Bone marrow (tissue), 2 donors: ENCODE measurements around the gene CCDC170.
"Not testable (repeated sequence)": the region's sequence is repeated elsewhere in the genome, so short reads cannot be mapped to it uniquely, and the experiment has no call there.

Experiments used
- DNase-seq, 2 donors: peaks; one replicate each; lab custom pipeline; 2025; lab: John Stamatoyannopoulos, UW

The CCDC170 gene

DNA sequence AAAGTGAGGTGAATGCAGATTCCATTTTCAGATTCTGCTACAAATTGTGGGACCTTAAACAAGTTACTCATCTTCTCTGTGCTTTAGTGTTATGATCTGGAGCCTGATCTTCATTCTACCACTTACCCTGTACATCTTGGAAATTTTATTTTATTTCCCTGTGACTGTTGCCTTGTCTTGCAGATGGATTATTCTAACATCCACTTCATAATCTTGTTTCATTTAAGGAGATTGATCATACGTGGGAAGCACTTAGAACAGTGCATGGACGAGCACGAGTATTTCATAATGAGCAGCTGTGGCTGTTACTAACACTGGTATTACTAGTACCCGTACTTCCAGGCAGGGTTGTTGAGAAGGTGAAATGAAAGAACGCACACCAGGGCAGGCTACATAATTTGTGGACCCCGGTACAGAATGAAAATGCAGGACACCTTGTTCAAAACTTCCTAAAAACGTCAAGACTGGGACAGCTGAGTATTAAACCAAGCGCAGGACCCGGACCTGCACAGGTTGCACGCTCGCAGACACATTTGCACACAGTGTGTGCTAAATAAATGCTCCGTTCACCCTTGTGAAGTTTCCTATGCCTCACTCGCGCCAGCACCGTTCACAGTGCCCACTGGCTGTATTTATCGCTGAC lies 535 bp upstream of the CCDC170 start:
- no peak for DNase-seq

- DNase-seq, result no peak
Measured at GRCh38 chr6:151494235-151494935, 568 bp downstream of the CCDC170 start.

GRCh38 chr6:151494936-151495320 lies 1.1 kb downstream of the CCDC170 start:
- DNase-seq, result no peak

DNA sequence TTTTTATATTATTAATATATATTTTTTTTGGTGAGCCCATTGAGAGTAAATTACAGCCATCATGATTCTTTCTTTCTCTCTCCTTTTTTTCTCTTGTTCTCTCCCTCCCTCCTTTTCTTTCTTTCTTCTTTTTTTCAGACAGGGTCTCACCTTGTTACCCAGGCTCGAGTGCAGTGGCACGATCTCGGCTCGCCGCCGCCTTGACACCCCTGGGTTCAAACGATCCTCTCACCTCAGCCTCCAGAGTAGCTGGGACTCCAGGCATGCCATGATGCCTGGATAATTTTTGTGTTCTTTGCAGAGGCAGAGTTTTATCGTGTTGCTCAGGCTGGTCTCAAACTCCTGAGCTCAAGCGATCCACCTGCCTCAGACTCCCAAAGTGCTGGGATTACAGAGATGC lies 1.6 kb downstream of the CCDC170 start:
- no peak for DNase-seq

GRCh38 chr6:151497905-151498304 lies 4.1 kb downstream of the CCDC170 start:
- no peak for DNase-seq

DNA sequence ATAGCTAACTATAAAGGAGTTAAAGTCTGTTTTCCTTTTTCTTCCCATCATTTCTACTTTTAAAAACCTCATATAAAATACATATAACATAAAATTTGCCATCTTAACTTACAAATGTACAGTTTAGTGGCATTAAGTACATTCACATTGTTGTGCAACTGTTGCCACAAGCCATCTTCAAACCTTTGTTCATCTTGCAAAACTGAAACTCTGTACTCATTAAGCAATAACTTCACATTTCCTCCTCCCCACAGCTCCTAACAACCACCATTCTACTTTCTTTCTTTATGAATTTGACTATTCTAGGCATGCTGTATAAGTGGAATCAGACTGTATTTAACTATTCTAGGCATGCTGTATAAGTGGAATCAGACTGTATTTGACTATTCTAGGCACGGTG lies 4.5 kb downstream of the CCDC170 start:
- DNase-seq, result peak in 1 of 2 donors; percentile 32

GRCh38 chr6:151499551-151499950 lies 5.7 kb downstream of the CCDC170 start:
- no peak for DNase-seq

DNA sequence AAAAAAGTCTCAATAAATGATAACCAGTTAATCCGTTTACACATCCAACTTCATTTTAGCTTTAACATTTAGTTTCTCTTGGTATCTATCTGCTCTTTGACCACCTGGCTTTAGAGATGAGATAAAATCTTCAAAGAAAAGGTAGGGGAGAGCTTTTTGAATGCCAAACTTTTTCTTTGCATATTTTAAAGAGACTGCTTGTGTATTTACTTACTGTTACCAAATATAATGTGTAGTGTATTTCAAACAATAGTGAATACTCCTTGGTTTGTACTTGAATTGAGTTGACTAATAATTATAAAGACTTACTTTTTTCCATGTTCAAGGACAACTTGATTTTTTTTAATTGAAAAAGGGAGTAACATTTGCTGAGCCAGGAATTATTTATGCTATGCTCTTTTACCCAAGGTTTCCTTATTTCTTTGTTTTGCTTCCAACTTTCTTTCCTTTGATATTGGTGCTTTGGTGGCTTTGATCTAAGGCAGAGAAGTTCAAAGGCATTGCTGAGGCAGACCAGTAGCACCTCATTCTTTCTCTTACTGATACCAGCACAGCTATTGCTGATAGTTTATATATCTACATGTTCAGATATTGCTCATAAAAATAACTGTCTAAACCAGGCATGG lies 7.8 kb downstream of the CCDC170 start:
- no peak for DNase-seq

GRCh38 chr6:151502499-151502898 lies 8.7 kb downstream of the CCDC170 start:
- DNase-seq, result peak in 1 of 2 donors; percentile 25

- no peak for DNase-seq
Measured at GRCh38 chr6:151506761-151507160, 12.9 kb downstream of the CCDC170 start.

DNA sequence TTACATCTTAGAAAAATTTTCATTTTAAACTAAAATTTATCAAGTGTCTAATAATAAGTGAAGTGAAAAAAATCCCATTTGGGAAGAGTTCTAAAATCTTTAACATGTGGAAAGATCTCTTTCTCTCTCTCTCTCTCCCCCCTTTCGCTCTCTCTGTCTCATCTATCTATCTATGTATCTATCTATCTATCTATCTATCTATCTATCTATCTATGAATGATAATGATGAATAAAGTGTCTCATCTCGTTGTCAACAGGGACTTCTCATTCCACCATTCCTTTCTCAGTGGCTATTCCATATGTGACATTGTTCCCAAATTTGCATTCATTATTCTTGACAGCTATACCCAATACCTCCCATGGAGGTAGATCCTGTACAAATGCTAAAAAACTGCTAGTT lies 15.2 kb downstream of the CCDC170 start:
- DNase-seq, result no peak

GRCh38 chr6:151512481-151512880 lies 18.7 kb downstream of the CCDC170 start:
- no peak for DNase-seq

DNA sequence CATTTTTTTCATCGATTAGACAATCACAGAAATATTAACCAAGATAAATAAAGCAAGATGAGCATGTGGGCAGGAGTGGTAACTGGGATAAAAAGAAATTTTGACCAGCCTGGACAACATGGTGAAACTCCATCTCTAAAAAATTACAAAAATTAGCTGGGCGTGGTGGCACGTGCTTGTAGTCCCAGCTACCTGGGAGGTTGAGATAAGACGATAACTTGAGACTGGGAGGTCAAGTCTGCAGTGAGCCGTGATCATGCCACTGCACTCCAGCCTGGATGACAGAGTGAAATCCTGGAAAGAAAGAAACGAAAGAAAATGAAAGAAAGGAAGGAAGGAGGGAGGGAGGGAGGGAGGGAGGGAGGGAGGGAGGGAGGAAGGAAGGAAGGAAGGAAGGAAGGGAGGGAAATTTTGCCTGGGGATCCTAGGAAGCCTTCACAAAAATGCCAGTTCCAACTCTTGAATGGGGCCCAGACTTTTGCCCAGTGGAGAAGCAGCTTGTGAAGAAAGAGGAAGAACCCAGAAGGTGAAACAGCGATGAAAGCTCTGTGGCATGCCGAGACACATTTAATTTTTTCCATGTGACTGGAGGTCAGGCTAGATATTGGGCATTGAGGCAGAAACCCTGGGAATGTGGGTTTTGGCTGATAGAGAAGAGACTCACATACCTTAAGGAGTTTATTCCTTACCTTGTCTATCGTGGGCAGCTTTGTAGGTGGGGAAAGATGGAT lies 20.3 kb downstream of the CCDC170 start:
- DNase-seq, result no peak

- not testable (repeated sequence) for DNase-seq
Measured at GRCh38 chr6:151518992-151519391, 25.2 kb downstream of the CCDC170 start.

DNA sequence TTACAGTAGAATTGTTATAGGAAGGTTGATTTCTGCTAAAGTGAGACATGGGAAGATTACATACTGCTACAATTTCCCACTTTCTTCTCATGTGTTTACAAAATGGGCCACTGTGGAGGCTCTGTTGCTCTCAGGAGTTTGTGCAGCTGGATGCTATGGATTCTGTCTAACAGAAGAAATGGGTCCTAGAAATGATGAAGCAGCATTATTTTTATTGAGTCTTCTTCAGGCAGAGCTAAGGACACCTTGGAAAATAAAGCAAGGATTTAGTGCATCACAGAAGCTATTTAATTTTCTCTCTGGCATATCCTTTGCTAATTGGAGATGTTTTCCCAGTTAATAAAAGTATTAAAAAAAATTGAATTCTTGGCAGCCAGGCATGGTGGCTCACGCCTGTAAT lies 29.2 kb downstream of the CCDC170 start:
- no peak for DNase-seq

DNA sequence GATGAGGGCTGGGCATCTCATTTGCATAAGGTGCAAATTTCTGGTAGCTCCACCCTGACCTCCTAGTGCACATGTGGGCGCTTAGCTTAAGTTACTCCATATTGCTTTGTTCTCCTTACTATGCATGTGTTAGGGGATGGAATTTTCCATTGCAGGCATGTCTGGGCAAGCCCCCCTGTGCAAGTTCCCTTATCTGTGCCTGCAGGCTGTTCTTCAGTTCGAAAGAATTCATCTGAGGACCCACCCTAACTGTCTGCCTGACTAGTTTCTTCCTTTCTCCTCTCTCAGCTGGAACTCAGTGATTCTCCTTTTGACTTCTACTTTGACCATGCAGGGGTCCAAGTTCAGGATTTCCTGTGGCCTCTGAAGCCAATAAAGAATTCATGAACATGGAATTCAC lies 30.2 kb downstream of the CCDC170 start:
- DNase-seq, result no peak

- no peak for DNase-seq
Measured at GRCh38 chr6:151534576-151534975, 40.8 kb downstream of the CCDC170 start.

- no peak for DNase-seq
Measured at GRCh38 chr6:151535476-151536187, 41.8 kb downstream of the CCDC170 start.

DNA sequence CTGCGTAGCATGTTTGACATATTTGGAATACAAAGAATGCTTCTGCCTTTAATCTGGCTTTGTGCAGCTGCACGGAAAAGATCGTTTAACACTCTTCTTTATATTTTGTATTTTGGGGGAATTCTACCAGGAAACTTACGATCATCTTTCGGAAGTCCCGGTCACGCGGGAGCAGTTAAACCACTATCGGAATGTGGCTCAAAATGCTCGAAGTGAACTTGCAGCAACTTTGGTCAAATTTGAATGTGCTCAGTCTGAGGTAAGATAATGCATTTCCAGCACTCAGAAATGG lies 42.3 kb downstream of the CCDC170 start:
- DNase-seq, result no peak

GRCh38 chr6:151537556-151537955 lies 43.7 kb downstream of the CCDC170 start:
- DNase-seq, result no peak

GRCh38 chr6:151539506-151540268 lies 45.9 kb downstream of the CCDC170 start:
- no peak for DNase-seq

DNA sequence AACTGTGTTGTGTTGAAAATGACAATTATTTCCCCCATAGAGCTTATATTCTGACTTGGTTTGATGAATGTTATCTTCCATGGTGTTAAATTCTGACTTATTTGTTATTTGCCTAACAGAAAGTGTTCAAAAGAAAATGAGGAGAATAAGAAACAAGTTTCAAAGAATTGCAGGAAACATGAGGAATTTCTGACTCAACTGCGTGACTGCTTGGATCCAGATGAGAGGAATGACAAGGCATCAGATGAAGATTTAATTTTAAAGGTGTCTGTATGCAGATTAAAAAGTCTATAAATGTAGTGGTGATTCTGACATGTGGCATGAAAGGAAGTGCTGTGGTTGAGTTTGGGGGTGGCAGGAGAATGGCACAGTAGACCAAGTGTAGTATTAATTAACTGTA lies 50.6 kb downstream of the CCDC170 start:
- DNase-seq, result no peak
